Neuron (in vitro differentiated cells): ENCODE measurements around the gene HSDL1.

Source experiments
- H2AFZ ChIP-seq: one replicate; pipeline ENCODE4 v1.6.1; 2013; ENCODE audit warnings: low read depth, mild to moderate bottlenecking, inconsistent platforms, low read length, moderate library complexity
- H3K27me3 ChIP-seq: one replicate; pipeline ENCODE4 v1.6.1; 2013; ENCODE audit warnings: low read length; ENCODE audit not compliant: insufficient read depth
- H3K36me3 ChIP-seq: one replicate; pipeline ENCODE4 v1.6.1; 2013; ENCODE audit warnings: low read length; ENCODE audit not compliant: insufficient read depth
- H3K4me1 ChIP-seq: one replicate; pipeline ENCODE4 v1.6.1; 2013; ENCODE audit warnings: low read length; ENCODE audit not compliant: insufficient read depth
- H3K4me3 ChIP-seq: 2 replicates; pipeline ENCODE4 v1.5.1; 2013; ENCODE audit warnings: mild to moderate bottlenecking, low read length, moderate library complexity
- H3K9me3 ChIP-seq: one replicate; pipeline ENCODE4 v1.6.1; 2013; ENCODE audit warnings: low read length

The HSDL1 gene

GRCh38 chr16:84165746-84166145 is 20.8 kb upstream of the HSDL1 start:
- Histone ChIP-seq H3K9me3 (no peaks in the 10 kb centered on the region), H3K4me3 (no peak overlapping the region), H3K27me3 (peaks cover 7% of the 10 kb centered on the region), H2AFZ (no peak overlapping the region), H3K36me3 (no peaks in the 10 kb centered on the region), H3K4me1 (no peaks in the 10 kb centered on the region)

DNA sequence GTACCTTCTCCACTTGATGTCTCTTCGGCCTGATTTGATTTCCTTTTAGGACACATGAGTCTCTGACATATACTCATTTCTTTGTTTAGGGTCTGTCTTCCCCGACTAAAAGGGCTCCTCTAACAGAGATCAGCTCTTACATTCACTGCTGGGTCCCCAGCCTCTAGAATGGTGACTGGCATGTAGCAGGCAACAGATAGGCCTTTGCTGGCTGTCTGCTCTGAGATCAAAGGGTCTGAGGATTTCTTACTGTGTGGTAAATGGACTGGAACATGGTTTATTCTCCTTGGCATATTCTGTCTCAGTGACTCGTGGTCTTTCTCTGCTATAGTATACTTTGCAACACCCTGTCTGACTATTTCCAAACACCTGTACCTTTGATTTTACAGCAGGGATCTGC is 16.8 kb upstream of the HSDL1 start:
- Histone ChIP-seq H3K4me3 (no peak overlapping the region), H3K4me1 (no peaks in the 10 kb centered on the region), H2AFZ (no peak overlapping the region), H3K36me3 (no peaks in the 10 kb centered on the region), H3K27me3 (peaks cover 13% of the 10 kb centered on the region), H3K9me3 (no peaks in the 10 kb centered on the region)

DNA sequence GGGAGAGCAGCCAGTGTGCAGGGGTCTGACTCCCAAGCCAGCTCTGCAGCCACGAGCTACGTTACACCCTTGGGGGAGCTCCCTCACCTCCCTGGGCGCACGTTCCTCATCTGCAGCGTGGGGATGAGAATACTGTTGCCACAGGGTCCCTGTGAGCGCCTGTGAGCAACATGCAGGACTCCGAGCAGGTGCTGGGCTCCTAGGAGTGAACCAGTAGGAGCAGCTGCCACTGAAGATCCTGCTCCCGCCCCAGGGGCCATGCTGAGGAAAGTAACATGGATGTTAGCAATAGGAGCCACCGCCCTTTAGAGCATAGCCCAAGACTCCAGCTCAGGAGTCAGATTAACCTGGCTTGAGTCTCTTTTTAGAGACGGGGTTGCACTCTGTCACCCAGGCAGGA is 16.1 kb upstream of the HSDL1 start:
- Histone ChIP-seq H3K4me3 (no peak overlapping the region), H3K9me3 (no peaks in the 10 kb centered on the region), H3K36me3 (no peaks in the 10 kb centered on the region), H3K4me1 (no peaks in the 10 kb centered on the region), H2AFZ (no peak overlapping the region), H3K27me3 (peaks cover 13% of the 10 kb centered on the region)

GRCh38 chr16:84159800-84160199 is 14.8 kb upstream of the HSDL1 start:
- H3K9me3 ChIP-seq, result no peaks in the 10 kb centered on the region
- H3K27me3 ChIP-seq, result peaks cover 13% of the 10 kb centered on the region
- H3K4me3 ChIP-seq, result no peak overlapping the region
- no peak overlapping the region for H2AFZ ChIP-seq
- no peaks in the 10 kb centered on the region for H3K4me1 ChIP-seq
- no peaks in the 10 kb centered on the region for H3K36me3 ChIP-seq

DNA sequence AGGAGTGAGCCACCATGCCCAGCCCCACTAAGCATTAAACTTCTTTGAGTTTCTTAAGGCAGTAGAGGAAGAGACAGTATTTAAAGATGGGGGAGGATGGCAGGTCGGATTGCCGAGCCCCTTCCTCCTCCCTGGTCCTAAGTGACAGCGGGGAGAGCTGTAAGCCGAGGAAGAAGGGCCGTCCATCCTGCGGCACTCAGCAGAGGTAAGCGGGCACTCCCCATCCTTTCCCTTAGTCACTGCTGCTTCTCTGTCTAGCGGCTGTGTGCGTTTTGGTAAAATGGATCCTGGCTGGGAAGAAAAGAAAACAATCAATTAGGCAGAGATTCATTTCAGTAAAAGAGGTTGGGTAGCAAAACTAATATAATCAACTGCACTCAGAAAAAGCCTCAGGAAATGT is 14.0 kb upstream of the HSDL1 start:
- peaks cover 11% of the 10 kb centered on the region for H3K27me3 ChIP-seq

DNA sequence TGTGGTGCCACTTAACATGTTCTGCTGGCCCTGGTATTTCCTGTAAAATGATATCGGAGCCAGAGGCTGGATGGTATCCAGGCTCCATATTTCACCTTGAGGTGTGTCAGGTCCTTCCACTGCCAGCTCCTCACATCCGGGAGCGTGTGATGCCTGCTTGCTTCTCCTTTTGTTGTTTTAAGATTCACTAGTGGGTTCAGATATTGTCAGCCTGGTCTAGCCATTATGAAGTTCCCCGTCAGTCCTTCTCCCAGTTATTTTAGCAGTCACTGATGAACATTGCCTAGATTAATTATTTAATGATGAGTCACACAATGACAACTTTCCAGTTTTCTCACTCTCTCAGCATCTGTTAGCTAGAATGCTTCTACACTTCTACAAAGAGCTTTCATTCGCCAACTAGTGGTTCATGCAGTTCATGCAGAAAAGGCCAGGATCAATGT is 11.4 kb upstream of the HSDL1 start:
- no peaks in the 10 kb centered on the region for H3K36me3 ChIP-seq
- H3K4me1 ChIP-seq, result no peaks in the 10 kb centered on the region
- no peak overlapping the region for H3K4me3 ChIP-seq
- H3K27me3 ChIP-seq, result peaks cover 13% of the 10 kb centered on the region
- no peaks in the 10 kb centered on the region for H3K9me3 ChIP-seq
- H2AFZ ChIP-seq, result no peak overlapping the region

More for the DNA sequence above, 14.0 kb upstream of the HSDL1 start:
- H3K4me3 ChIP-seq, result no peak overlapping the region
- H3K4me1 ChIP-seq, result no peaks in the 10 kb centered on the region
- H2AFZ ChIP-seq, result no peak overlapping the region
- H3K36me3 ChIP-seq, result no peaks in the 10 kb centered on the region
- no peaks in the 10 kb centered on the region for H3K9me3 ChIP-seq

- H3K9me3 ChIP-seq, result no peaks in the 10 kb centered on the region
- H3K4me1 ChIP-seq, result no peaks in the 10 kb centered on the region
- no peak overlapping the region for H3K4me3 ChIP-seq
- H3K27me3 ChIP-seq, result peaks cover 13% of the 10 kb centered on the region
- H2AFZ ChIP-seq, result no peak overlapping the region
- no peaks in the 10 kb centered on the region for H3K36me3 ChIP-seq
These were observed 10.8 kb upstream of the HSDL1 start for GRCh38 chr16:84155771-84156170.

- no peaks in the 10 kb centered on the region for H3K36me3 ChIP-seq
- no peak overlapping the region for H2AFZ ChIP-seq
- H3K9me3 ChIP-seq, result no peaks in the 10 kb centered on the region
- peaks cover 15% of the 10 kb centered on the region for H3K27me3 ChIP-seq
- no peaks in the 10 kb centered on the region for H3K4me1 ChIP-seq
- H3K4me3 ChIP-seq, result no peak overlapping the region
These were observed 10.2 kb upstream of the HSDL1 start for GRCh38 chr16:84155226-84155625.

DNA sequence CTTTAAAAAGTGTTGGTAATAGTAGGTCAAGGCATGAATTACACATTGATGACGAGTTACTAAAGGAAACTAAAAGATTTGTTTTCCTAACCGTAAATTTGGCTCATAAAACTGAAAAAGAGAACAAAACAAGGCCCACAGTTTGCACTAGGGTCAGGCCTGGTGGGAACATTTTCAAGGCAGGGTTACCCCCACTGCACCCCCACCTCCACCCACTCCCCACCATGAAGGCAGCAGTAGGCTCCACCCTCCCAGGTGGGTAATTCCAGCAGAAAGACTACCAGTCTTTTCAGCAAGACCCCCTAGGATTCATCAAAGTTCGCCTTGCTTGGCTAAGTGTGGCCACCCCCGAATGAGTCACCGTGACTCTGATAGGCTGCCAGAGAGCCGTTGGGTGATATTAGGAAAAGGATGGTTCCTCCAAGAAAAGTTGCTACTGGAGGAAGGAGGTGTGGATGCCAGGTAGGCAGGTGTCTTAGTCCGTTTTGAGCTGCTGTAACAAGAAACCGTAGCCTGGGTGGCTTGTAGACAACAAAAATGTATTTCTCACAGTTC is 8.8 kb upstream of the HSDL1 start:
- no peak overlapping the region for H3K4me3 ChIP-seq
- no peaks in the 10 kb centered on the region for H3K36me3 ChIP-seq
- H3K9me3 ChIP-seq, result no peaks in the 10 kb centered on the region
- H3K27me3 ChIP-seq, result peaks cover 14% of the 10 kb centered on the region
- no peaks in the 10 kb centered on the region for H3K4me1 ChIP-seq
- no peak overlapping the region for H2AFZ ChIP-seq

DNA sequence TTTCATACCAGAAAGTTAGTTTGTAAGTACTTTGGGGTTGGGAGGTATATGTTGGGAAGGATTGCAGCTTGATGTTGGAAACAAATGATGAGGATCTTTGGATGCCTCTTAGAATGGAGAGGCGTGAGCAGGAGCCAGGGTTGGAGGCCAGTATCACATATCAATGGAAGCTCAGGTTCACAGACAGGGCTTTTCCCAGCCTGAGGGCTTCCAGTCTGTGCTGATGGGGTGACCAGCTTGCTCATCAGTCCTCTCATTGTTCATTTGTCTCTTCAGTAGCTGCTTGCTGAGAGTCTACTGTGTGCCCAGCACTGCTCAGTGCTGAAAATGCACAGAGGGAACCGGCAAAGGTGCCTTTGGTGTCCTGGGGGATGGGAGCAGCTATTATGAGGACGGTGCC is 5.9 kb upstream of the HSDL1 start:
- Histone ChIP-seq H3K36me3 (no peaks in the 10 kb centered on the region), H3K4me3 (no peak overlapping the region), H3K9me3 (no peaks in the 10 kb centered on the region), H3K27me3 (peaks cover 17% of the 10 kb centered on the region), H3K4me1 (no peaks in the 10 kb centered on the region), H2AFZ (no peak overlapping the region)

DNA sequence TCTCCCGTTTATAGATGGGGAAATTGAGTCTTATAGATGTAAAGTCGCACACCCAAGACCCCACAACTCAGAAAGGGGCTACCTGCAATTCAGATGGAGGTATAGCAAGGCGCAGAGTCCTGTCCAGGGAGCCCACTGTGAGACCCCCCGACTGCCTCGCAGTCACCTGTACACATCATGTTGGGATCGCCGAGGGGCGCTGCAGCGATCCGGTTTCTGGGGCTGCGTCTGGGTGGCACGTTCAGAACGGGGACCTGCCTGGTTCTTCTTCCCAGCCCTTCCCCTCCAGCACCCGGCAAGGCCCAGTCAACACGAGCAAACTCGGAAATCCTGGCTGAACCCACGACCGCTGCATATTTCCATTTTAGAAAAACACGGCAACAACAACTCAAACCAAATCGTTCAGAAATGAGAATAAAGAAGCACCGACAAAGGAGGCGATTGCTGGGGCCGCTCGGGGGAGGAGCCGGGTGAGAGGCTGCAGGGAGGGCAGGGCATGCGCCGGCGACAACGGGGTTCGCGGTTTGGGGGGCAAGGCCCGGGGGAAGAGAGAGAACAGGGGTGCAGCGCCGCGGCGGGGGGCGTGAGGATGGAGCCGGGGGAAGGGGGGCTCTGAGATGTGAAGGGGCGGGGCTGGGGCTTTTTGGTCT is 643 bp downstream of the HSDL1 start:
- Histone ChIP-seq H3K36me3 (no peaks in the 10 kb centered on the region), H3K4me3 (peak overlapping the region; percentile 84), H3K27me3 (peaks cover 3% of the 10 kb centered on the region), H3K4me1 (peaks cover 10% of the 10 kb centered on the region), H3K9me3 (peaks cover 4% of the 10 kb centered on the region), H2AFZ (peak overlapping the region; percentile 99)

DNA sequence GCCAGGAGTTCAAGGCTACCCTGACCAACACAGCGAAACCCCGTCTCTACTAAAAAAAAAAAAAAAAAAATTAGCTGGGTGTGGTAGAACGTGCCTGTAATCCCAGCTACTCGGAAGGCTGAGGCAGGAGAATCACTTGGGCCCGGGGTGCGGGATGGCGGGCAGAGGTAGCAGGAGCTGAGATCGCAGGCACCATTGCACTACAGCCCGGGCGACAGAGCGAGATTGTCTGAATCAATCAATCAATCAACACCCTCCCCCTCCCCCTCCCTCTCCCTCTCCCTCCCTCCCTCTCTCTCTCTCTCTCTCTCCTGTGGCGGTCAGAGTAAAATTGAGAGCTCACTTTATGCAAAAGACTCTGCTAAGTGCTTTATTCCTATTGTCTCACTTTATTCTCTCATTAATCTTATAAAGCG is 1.2 kb downstream of the HSDL1 start:
- H3K4me1 ChIP-seq, result peaks cover 15% of the 10 kb centered on the region
- H3K36me3 ChIP-seq, result no peaks in the 10 kb centered on the region
- H3K4me3 ChIP-seq, result peak overlapping the region; percentile 84
- peaks cover 3% of the 10 kb centered on the region for H3K27me3 ChIP-seq
- peaks cover 4% of the 10 kb centered on the region for H3K9me3 ChIP-seq
- peak overlapping the region; percentile 99 for H2AFZ ChIP-seq

GRCh38 chr16:84143081-84143480 is 1.9 kb downstream of the HSDL1 start:
- no peak overlapping the region for H2AFZ ChIP-seq
- peaks cover 19% of the 10 kb centered on the region for H3K4me1 ChIP-seq
- peaks cover 4% of the 10 kb centered on the region for H3K9me3 ChIP-seq
- H3K36me3 ChIP-seq, result no peaks in the 10 kb centered on the region
- H3K27me3 ChIP-seq, result peaks cover 3% of the 10 kb centered on the region
- H3K4me3 ChIP-seq, result peak overlapping the region; percentile 84
